A673 (cell line): ENCODE results near the gene DHX15. TPM values are rescaled to one million over a fixed set of nuclear protein-coding genes. Genes with fewer than 3 reads are reported as not detected.

ENCODE experiments used
- BruUV-seq: library from RNA; stranded (reverse); fragments of 400-500 nt; replicated peaks from 2 replicates; lab custom pipeline; 2021; lab: Mats Ljungman, UMichigan
- CTCF ChIA-PET: fragments of 300-600 bp; sonication (Branson Sonifier 250); formaldehyde crosslinking; loops from one replicate; lab custom pipeline; 2022; ENCODE audit warnings: antibody characterized with exemption; lab: Charles Lee
- POLR2A ChIA-PET: fragments of 300-600 bp; sonication (Branson Sonifier 250); formaldehyde crosslinking; loops from one replicate; lab custom pipeline; 2022; ENCODE audit warnings: antibody characterized with exemption; ENCODE audit not compliant: low non-redundant PET; lab: Charles Lee
- DNase-seq: peaks from one replicate; pipeline ENCODE4 v3.0.0-alpha.2; 2015; ENCODE audit warnings: low spot score
- H3K27ac ChIP-seq: fragments of 200-600 bp; sonication (generic); 2 replicates; pipeline ENCODE4 v1.5.1; 2016; ENCODE audit warnings: mixed run types, low read depth, mild to moderate bottlenecking, mixed read lengths, antibody characterized with exemption, low read length; ENCODE audit not compliant: poor library complexity, severe bottlenecking
- H3K27me3 ChIP-seq: fragments of 200-600 bp; sonication (generic); replicated peaks from 2 replicates; pipeline ENCODE4 v1.6.1; 2017; ENCODE audit warnings: mixed run types, low read depth, mild to moderate bottlenecking, mixed read lengths, antibody characterized with exemption, low read length; ENCODE audit not compliant: insufficient read depth, poor library complexity
- H3K36me3 ChIP-seq: fragments of 200-600 bp; sonication (generic); 2 replicates; pipeline ENCODE4 v1.6.1; 2016; ENCODE audit warnings: mixed run types, mild to moderate bottlenecking, mixed read lengths, antibody characterized with exemption, low read length; ENCODE audit not compliant: insufficient read depth, poor library complexity, severe bottlenecking
- H3K4me1 ChIP-seq: fragments of 200-600 bp; sonication (generic); 2 replicates; pipeline ENCODE4 v1.6.1; 2017; ENCODE audit warnings: mixed run types, mild to moderate bottlenecking, mixed read lengths, antibody characterized with exemption, low read length; ENCODE audit not compliant: insufficient read depth, poor library complexity, severe bottlenecking
- H3K4me3 ChIP-seq: fragments of 200-600 bp; sonication (generic); 2 replicates; pipeline ENCODE4 v1.5.1; 2016; ENCODE audit warnings: low read depth, mixed run types, mild to moderate bottlenecking, mixed read lengths, low read length; ENCODE audit not compliant: poor library complexity, severe bottlenecking
- H3K9me3 ChIP-seq: fragments of 200-600 bp; sonication (generic); 2 replicates; pipeline ENCODE4 v1.6.1; 2016; ENCODE audit warnings: mixed run types, low read depth, mild to moderate bottlenecking, mixed read lengths, antibody characterized with exemption, low read length; ENCODE audit not compliant: poor library complexity, severe bottlenecking
- EZH2 ChIP-seq: fragments of 200-600 bp; sonication (generic); IDR thresholded peaks from 2 replicates; pipeline ENCODE4 v1.6.1; 2017; ENCODE audit warnings: borderline replicate concordance, low read depth, mild to moderate bottlenecking, mixed read lengths, antibody characterized with exemption, low read length; ENCODE audit not compliant: poor library complexity, severe bottlenecking
- intact Hi-C: fragments of 100-400 bp; cut with micrococcal nuclease; formaldehyde crosslinking; loops from one replicate; pipeline ENCODE4 v1.10.0; 2022; ENCODE audit not compliant: unreplicated experiment
- microRNA-seq: library from miRNA; unstranded; fragments of <30 nt; microRNA quantifications from one replicate; pipeline ENCODE4 v1.2.0, GENCODE V29; 2021
- total RNA-seq: library from RNA; stranded (reverse); gene quantifications from 2 replicates; pipeline ENCODE4 v1.2.3, GENCODE V29; 2021

The DHX15 gene
- total RNA-seq, 1 experiment from 2014 or later, result 229 TPM

DNA sequence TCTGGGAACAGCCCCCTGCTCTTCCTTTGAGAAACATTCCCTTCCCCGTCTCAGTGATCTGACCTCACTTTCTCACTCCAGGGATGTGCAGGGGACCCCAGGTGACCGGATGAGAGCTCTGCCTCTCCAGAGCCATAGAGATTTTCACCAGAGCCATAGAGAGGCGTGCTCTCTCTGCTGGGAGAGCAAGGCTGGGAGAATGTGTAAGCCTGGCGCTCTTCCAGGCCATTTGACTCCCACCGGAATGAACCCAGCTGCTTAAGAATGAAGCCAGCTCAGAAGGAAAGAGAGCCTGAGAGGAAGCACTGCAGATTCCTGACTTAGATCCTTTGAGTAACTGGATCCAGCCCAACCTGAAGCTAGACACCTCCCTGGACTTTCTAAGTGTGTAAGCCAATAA is 106.4 kb downstream of the DHX15 start:
- no peak overlapping the region for H3K4me3 ChIP-seq
- H3K9me3 ChIP-seq, result no peaks in the 10 kb centered on the region
- BruUV-seq, result no TSS peak
- peaks cover 13% of the 10 kb centered on the region for H3K27me3 ChIP-seq
- H3K36me3 ChIP-seq, result no peaks in the 10 kb centered on the region
- ChIA-PET POLR2A (no interaction called here), CTCF (no interaction called here)
- peak; percentile 68 for DNase-seq
- no peak overlapping the region for H3K27ac ChIP-seq
- intact Hi-C loops, result no loop called here
- no peaks in the 10 kb centered on the region for H3K4me1 ChIP-seq
- no peak for TF ChIP-seq EZH2

Small RNA genes lying within 50 kb of the gene (microRNA-seq; reads per million reads assigned to microRNA genes)
- gene MIR573, result 47.5 reads per million, percentile 55 among the genes with 10 or more reads in this experiment

Other genes with a start within 250 kb of the DHX15 start
- gene SOD3, start 211.0 kb upstream of the DHX15 start, total RNA-seq, result not detected in 2 replicates